Lung (tissue), 12 donors: ENCODE results near the gene GDPD3. TPM values are rescaled to one million over a fixed set of nuclear protein-coding genes. Genes with fewer than 3 reads are reported as not detected.

Experiments
- ATAC-seq: fragments of 200-7000 bp; cut with Tn5 transposase; one replicate; pipeline ENCODE4 v1.9.1; 2020; ENCODE audit warnings: moderate number of reproducible peaks; ENCODE audit not compliant: insufficient read depth, low FRiP score
- DNase-seq, 3 donors: peaks; one replicate each; pipeline ENCODE4 v3.0.0-alpha.2; 2013 to 2017
- H3K27ac ChIP-seq, 2 donors: one replicate each; pipeline ENCODE4 v1.5.1; 2013; ENCODE audit warnings: mild to moderate bottlenecking in 2 of 2, moderate library complexity in 2 of 2, control low read depth in 1 of 2, inconsistent platforms in 1 of 2, low read depth in 1 of 2, low read length in 1 of 2
- H3K27me3 ChIP-seq, 3 donors: one replicate each; pipeline ENCODE4 v1.5.1; 2013; ENCODE audit warnings: low read length in 2 of 3; ENCODE audit not compliant: control insufficient read depth in 3 of 3, insufficient read depth in 3 of 3
- H3K36me3 ChIP-seq, 4 donors: one replicate each; pipeline ENCODE4 v1.5.1; 2013; ENCODE audit warnings: low read length in 4 of 4, mild to moderate bottlenecking in 1 of 4, moderate library complexity in 1 of 4; ENCODE audit not compliant: control insufficient read depth in 4 of 4, insufficient read depth in 4 of 4
- H3K4me1 ChIP-seq, 5 donors: one replicate each; pipeline ENCODE4 v1.5.1; 2013; ENCODE audit warnings: low read length in 5 of 5, mild to moderate bottlenecking in 2 of 5, moderate library complexity in 1 of 5; ENCODE audit not compliant: control insufficient read depth in 5 of 5, insufficient read depth in 5 of 5
- H3K4me3 ChIP-seq: one replicate; pipeline ENCODE4 v1.5.1; 2013; ENCODE audit warnings: mild to moderate bottlenecking, control low read depth, moderate library complexity
- H3K9ac ChIP-seq, 2 donors: one replicate each; pipeline ENCODE4 v1.5.1; 2013; ENCODE audit warnings: low read length in 2 of 2, control low read depth in 1 of 2; ENCODE audit not compliant: insufficient read depth in 1 of 2
- H3K9me3 ChIP-seq, 4 donors: one replicate each; pipeline ENCODE4 v1.5.1; 2013; ENCODE audit warnings: low read length in 3 of 4, mild to moderate bottlenecking in 1 of 4, moderate library complexity in 1 of 4; ENCODE audit not compliant: control insufficient read depth in 4 of 4, insufficient read depth in 3 of 4
- whole genome bisulfite sequencing, 2 donors: extraction: QIAGEN DNeasy Blood & Tissue Kit; methylation state at CpG; one replicate each; pipeline ENCODE4 v1.1.7; 2013; 5-methylcytosine and 5-hydroxymethylcytosine counted together
- polyA plus RNA-seq, 2 donors: library from polyadenylated mRNA; stranded (reverse); fragments of 200-250 nt; gene quantifications; one replicate each; pipeline ENCODE4 v1.2.1, GENCODE V29; 2013
- total RNA-seq, 2 donors: library from RNA; depleted of rRNA in 1 of 2; stranded (reverse); fragments of >200 nt in 1 of 2; gene quantifications; one replicate each; pipeline ENCODE4 v1.2.1, GENCODE V29; 2014 to 2021
- TF ChIP-seq, protein P1 (sequence below): IDR thresholded peaks from 2 replicates; pipeline ENCODE4 v1.5.1; 2012; ENCODE audit warnings: mild to moderate bottlenecking; ENCODE audit errors: control extremely low read depth, extremely low read depth
- donor health status: control.
- donor health status: control.
- donor health status: Bipolar disorder and iron deficiency.
- donor health status: healthy.
- donor health status: DM: yes; HTN: yes; CAD: no.

GDPD3 gene
- total and polyA plus RNA-seq, 4 donors: 4.1 to 6.0 (median 5.5) TPM

DNA sequence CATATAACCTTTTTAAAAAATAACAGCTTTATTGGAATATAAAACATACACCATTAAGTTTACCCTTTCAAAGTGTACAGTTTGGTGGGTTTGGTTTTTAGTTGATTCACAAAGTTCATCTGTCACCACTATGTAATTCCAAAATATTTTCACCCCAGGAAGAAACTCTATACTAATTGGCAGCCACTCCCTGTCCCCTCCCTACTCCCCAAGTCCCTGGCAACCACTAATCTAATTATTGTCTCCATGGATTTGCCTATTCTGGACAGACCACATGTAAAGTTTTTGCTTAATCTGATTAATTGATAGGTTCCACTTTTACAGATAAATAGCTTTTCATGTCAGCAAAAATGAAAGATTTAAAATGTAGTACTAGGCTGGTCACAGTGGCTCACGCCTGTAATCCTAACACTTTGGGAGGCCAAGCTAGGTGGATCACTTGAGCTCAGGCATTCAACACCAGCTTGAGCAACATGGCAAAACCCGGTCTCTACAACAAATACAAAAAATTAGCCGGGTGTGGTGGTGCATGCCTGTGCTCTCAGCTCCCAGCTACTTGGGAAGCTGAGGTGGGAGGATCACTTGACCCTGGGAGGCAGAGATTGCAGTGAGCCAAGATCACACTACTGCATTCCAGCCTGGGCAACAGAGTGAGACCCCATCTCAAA lies 34.6 kb upstream of the GDPD3 start:
- Histone ChIP-seq H3K4me1 (no peaks in the 10 kb centered on the region), H3K9me3 (no peaks in the 10 kb centered on the region), H3K9ac (no peak overlapping the region), H3K4me3 (no peak overlapping the region), H3K27me3 (no peaks in the 10 kb centered on the region), H3K36me3 (no peaks in the 10 kb centered on the region), H3K27ac (no peak overlapping the region)
- no peak for ATAC-seq
- TF ChIP-seq, protein P1, sequence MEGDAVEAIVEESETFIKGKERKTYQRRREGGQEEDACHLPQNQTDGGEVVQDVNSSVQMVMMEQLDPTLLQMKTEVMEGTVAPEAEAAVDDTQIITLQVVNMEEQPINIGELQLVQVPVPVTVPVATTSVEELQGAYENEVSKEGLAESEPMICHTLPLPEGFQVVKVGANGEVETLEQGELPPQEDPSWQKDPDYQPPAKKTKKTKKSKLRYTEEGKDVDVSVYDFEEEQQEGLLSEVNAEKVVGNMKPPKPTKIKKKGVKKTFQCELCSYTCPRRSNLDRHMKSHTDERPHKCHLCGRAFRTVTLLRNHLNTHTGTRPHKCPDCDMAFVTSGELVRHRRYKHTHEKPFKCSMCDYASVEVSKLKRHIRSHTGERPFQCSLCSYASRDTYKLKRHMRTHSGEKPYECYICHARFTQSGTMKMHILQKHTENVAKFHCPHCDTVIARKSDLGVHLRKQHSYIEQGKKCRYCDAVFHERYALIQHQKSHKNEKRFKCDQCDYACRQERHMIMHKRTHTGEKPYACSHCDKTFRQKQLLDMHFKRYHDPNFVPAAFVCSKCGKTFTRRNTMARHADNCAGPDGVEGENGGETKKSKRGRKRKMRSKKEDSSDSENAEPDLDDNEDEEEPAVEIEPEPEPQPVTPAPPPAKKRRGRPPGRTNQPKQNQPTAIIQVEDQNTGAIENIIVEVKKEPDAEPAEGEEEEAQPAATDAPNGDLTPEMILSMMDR: no peak
- WGBS, 2 donors: 87 to 89% methylated on average over 3 of the region's 3 CpGs
- no peak for DNase-seq

DNA sequence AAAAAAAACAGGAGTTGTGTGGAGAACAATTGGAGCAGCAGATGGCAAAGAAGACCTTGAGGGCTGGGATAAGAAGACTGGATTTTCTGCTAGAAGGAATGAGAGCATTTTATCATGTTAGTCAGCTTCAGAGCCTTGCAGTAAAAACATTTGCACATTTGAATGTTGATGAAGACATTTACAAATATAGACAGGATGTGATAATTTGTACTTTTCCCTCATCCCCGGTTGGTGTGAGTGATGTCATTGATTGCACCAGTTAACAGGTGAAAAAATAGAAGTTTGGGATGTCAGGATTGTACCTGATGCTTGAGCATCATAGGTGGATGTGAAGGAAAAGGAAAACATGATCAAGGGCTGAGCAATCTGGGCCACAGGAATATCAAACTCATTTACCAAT lies 32.3 kb upstream of the GDPD3 start:
- H3K36me3 ChIP-seq: no peaks in the 10 kb centered on the region
- no peak for ATAC-seq
- H3K27ac ChIP-seq: no peak overlapping the region
- DNase-seq: no peak
- H3K9ac ChIP-seq: no peak overlapping the region
- H3K4me3 ChIP-seq: no peak overlapping the region
- H3K9me3 ChIP-seq: no peaks in the 10 kb centered on the region
- no peaks in the 10 kb centered on the region for H3K4me1 ChIP-seq
- WGBS, 2 donors: 37 to 52% methylated on average over 1 of the region's 1 CpG
- H3K27me3 ChIP-seq: no peaks in the 10 kb centered on the region
- TF ChIP-seq, protein P1: no peak

DNA sequence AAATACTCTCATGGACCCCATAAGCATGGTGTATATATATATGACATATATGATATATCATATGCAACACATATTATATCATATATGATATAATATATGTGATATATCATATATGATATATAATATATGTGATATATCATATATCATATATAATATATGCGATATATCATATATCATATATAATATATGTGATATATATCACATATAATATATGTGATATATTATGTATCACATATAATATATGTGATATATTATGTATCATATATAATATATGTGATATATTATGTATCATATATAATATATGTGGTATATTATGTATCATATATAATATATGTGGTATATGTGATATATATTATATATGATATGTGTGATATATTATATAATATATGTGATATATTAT lies 31.6 kb upstream of the GDPD3 start:
- Histone ChIP-seq H3K9ac (no peak overlapping the region), H3K4me1 (no peaks in the 10 kb centered on the region), H3K27me3 (no peaks in the 10 kb centered on the region), H3K36me3 (no peaks in the 10 kb centered on the region), H3K27ac (no peak overlapping the region), H3K4me3 (no peak overlapping the region), H3K9me3 (no peaks in the 10 kb centered on the region)
- DNase-seq: no peak
- no peak for ATAC-seq
- TF ChIP-seq, protein P1: no peak
- 49 to 93% methylated on average over 1 of the region's 1 CpG for WGBS, 2 donors

DNA sequence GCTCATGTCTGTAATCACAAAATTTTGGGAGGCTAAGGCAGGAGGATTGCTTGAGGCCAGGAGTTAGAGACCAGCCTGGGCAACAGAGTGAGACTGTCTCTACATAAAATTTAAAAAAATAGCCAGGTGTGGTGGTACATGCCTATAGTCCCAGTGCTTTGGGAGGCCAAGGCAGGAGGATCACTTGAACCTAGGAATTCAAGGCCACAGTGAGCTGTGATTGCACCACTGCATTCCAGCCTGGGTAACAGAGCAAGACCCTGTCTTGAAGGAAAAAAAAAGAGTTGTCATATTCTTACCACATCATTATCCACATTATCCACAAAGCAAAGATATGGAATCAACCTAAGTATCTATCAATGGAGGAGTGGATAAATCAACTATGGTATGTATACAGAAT lies 30.7 kb upstream of the GDPD3 start:
- ATAC-seq: no peak
- TF ChIP-seq, protein P1: no peak
- Histone ChIP-seq H3K27ac (no peak overlapping the region), H3K9me3 (no peaks in the 10 kb centered on the region), H3K4me1 (no peaks in the 10 kb centered on the region), H3K4me3 (no peak overlapping the region), H3K9ac (no peak overlapping the region), H3K36me3 (no peaks in the 10 kb centered on the region), H3K27me3 (no peaks in the 10 kb centered on the region)
- no peak for DNase-seq
